ENCODE results near the gene TLE6.
"Not testable (repeated sequence)": the region's sequence is repeated elsewhere in the genome, so short reads cannot be mapped to it uniquely, and the experiment has no call there.

TLE6 gene

DNA sequence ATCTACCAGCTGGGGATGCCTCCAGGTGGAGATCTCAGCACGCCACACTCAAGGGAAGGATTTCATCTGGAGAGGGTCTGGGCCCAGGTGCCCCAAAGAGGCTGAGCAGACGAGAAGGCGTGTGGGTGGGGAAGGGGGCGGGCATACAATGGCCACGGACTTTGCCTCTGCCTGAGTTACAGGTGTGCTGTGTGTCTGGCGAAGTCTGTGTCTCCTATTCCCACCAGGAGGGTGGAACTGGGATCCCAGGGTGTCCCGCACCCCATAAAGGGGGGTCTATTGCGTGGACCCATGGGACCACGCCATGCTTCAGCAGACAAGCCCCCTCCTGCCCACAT, 48.2 kb downstream of the TLE6 start:
- no peak overlapping the region for H3K4me3 Mint-ChIP-seq
- no peak overlapping the region for H3K27ac Mint-ChIP-seq
- H3K9me3 Mint-ChIP-seq: no peaks in the 10 kb centered on the region
- H3K4me1 Mint-ChIP-seq: peaks cover 25% of the 10 kb centered on the region
- DNase-seq (ENCODE audit: low spot score in 2 of 2) (no peak), ATAC-seq (no peak)
- no peaks in the 10 kb centered on the region for H3K36me3 Mint-ChIP-seq

DNA sequence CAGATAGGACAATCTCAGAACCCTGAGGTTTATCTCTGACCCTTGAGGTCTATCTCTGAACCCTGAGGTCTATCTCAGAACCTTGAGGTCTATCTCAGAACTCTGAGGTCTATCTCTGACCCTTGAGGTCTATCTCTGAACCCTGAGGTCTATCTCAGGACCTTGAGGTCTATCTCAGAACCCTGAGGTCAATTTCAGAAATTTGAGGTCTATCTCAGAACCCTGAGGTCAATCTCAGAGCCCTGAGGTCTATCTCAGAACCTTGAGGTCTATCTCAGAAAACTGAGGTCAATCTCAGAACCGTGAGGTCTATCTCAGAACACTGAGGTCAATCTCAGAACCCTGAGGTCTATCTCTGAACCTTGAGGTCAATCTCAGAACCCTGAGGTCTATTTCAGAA, 49.4 kb downstream of the TLE6 start:
- H3K9me3 Mint-ChIP-seq: no peaks in the 10 kb centered on the region
- no peak overlapping the region for H3K27ac Mint-ChIP-seq
- H3K4me3 Mint-ChIP-seq: no peak overlapping the region
- peaks cover 25% of the 10 kb centered on the region for H3K4me1 Mint-ChIP-seq
- H3K36me3 Mint-ChIP-seq: no peaks in the 10 kb centered on the region
- ATAC-seq: no peak
- no peak for DNase-seq (ENCODE audit: low spot score in 2 of 2)

GRCh38 chr19:3027292-3027691, 49.9 kb downstream of the TLE6 start:
- Mint-ChIP-seq H3K27ac (peak overlapping the region; percentile 37), H3K4me1 (peaks cover 25% of the 10 kb centered on the region), H3K36me3 (no peaks in the 10 kb centered on the region), H3K4me3 (peak overlapping the region; percentile 59), H3K9me3 (no peaks in the 10 kb centered on the region)
- DNase-seq (ENCODE audit: low spot score in 2 of 2) (no peak), ATAC-seq (no peak)

- Mint-ChIP-seq H3K9me3 (no peaks in the 10 kb centered on the region), H3K27ac (peak overlapping the region; percentile 37), H3K4me3 (peak overlapping the region; percentile 59), H3K36me3 (no peaks in the 10 kb centered on the region), H3K4me1 (peaks cover 25% of the 10 kb centered on the region)
- ATAC-seq: no peak
- DNase-seq (ENCODE audit: low spot score in 2 of 2): no peak
Observed at GRCh38 chr19:3027981-3028304, 50.6 kb downstream of the TLE6 start.

GRCh38 chr19:3028305-3029064, 51.1 kb downstream of the TLE6 start:
- H3K27ac Mint-ChIP-seq: peak overlapping the region; percentile 37
- no peaks in the 10 kb centered on the region for H3K9me3 Mint-ChIP-seq
- DNase-seq (ENCODE audit: low spot score in 2 of 2): no peak
- no peaks in the 10 kb centered on the region for H3K36me3 Mint-ChIP-seq
- peaks cover 20% of the 10 kb centered on the region for H3K4me1 Mint-ChIP-seq
- H3K4me3 Mint-ChIP-seq: peak overlapping the region; percentile 59
- peak; percentile 4 for ATAC-seq

DNA sequence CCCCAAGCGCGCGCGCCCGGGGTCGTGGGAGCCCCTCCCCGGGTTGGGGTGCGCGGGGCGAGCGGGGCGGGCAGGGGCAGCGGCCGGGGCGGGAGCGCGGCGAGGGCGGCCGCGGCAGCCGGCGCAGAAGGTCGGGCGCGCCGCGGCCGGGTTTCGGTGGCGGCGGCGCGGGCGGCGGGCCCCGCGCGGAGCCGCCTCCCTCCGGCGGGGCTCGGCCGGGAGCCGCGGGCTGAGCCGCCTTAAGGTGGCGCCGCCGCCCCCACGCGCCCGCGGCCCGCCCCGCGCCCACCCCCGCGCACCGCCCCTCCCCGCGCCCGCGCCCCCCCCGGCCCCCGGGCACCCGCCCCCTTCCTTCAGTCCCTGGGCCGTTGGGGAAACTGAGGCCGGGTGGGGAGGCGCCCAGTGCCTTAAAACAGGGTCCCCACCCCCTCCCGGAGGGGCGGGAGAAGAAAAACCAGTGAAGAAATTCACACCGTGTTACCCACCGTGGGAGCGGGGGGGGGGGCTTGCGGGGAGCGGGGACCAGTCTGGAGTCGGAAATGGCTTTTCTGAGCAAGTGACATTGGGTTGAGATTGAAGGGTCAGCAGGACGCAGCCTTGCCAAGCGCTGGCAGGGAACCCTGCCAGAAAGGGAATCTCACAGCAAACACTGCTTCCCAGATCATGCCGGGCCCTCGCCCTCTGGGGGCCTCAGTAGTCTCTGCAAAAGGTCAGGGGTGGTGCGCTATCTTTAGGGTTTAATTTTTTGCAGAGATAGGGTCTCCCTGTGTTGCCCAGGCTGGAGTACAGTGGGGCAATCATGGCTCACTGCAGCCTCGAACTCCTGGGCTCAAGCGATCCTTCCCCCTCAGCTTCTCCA, 51.9 kb downstream of the TLE6 start, which contains the start of gene TLE2:
TSS of gene TLE2 (minus strand) at position 216 of the 859 bp plus-strand sequence. CDS start 376 bp downstream, outside the sequence.
- DNase-seq (ENCODE audit: low spot score in 2 of 2): no peak
- Mint-ChIP-seq H3K4me3 (peak within 1 kb of the TSS; percentile 59), H3K36me3 (peaks cover 5% of the 10 kb centered on the region), H3K4me1 (peaks cover 22% of the 10 kb centered on the region), H3K27ac (peak within 1 kb of the TSS; percentile 37), H3K9me3 (no peaks in the 10 kb centered on the region)
- peak; percentile 51 for ATAC-seq

DNA sequence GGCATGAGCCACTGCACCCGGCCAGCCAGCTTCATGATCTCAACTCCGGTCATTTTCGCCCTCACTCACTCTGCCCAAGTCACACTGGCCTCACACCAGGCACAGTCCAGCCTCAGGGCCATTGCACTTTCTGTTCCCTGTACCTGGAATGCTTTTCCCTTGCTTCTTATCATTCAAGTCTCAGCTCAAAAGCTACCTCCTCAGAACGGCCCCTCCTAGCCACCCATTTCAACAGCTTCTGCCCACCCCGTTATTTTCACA, 54.2 kb downstream of the TLE6 start:
- ATAC-seq: no peak
- H3K36me3 Mint-ChIP-seq: peaks cover 20% of the 10 kb centered on the region
- peaks cover 36% of the 10 kb centered on the region for H3K4me1 Mint-ChIP-seq
- H3K27ac Mint-ChIP-seq: no peak overlapping the region
- no peaks in the 10 kb centered on the region for H3K9me3 Mint-ChIP-seq
- H3K4me3 Mint-ChIP-seq: no peak overlapping the region
- DNase-seq (ENCODE audit: low spot score in 2 of 2): no peak

DNA sequence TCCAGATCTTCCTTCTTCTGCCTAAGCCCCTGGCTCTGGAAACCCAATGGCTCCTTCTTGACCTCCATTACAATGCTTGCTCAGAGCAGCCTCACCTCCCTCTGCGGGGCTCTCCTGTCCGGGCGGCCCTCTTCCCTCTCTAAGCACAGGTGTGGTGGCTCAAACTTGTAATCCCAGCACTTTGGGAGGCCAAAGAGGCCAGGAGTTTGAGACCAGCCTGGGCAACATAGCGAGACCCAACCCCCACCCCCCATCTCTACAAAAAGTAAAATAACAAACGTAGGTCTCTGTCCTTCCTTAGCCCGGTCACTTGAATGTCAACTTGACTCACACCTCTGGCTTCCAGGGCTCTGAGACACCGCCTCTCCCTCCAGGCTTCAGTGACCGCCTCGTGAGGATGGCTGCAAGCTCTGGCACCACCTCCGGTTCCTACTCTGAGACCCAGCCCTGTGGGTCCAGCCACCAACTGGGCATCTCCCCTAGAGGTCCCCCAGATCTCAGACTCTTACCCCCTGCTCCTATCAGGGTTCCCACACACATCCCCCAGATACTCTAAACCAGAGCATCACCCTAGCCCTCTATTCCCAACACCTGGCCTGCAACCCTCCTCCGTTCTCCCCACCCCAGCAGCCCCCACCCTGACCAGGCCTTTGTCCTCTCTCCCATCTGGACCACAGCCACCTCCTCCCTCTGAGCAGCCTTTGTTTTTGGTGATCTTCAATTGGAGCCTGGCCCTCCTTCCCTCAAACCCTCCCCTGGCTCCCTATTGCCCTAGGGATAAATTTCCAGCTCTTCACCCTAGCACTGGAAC, 56.4 kb downstream of the TLE6 start:
- H3K4me1 Mint-ChIP-seq: peaks cover 38% of the 10 kb centered on the region
- H3K36me3 Mint-ChIP-seq: peaks cover 20% of the 10 kb centered on the region
- H3K27ac Mint-ChIP-seq: peak overlapping the region; percentile 97
- H3K4me3 Mint-ChIP-seq: peak overlapping the region; percentile 91
- H3K9me3 Mint-ChIP-seq: no peaks in the 10 kb centered on the region
- no peak for ATAC-seq
- no peak for DNase-seq (ENCODE audit: low spot score in 2 of 2)

DNA sequence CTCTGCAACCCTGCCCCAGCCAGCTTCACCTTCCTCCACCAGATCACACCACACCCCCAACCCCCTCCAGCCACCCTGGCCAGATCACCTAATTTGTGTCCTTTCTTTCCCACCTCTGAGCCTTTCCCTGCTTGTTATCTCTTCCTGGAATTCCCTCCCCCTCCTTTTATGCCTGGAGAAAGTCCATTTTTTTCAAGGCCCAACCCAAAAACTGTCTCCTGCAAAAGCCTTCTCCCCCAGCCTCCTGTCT, 57.0 kb downstream of the TLE6 start:
- DNase-seq (ENCODE audit: low spot score in 2 of 2) (no peak), ATAC-seq (no peak)
- Mint-ChIP-seq H3K4me1 (peaks cover 41% of the 10 kb centered on the region), H3K9me3 (no peaks in the 10 kb centered on the region), H3K27ac (peak overlapping the region; percentile 97), H3K36me3 (peaks cover 20% of the 10 kb centered on the region), H3K4me3 (peak overlapping the region; percentile 91)

- Mint-ChIP-seq H3K27ac (peak overlapping the region; percentile 97), H3K9me3 (no peaks in the 10 kb centered on the region), H3K4me3 (peak overlapping the region; percentile 91), H3K4me1 (peaks cover 45% of the 10 kb centered on the region), H3K36me3 (peaks cover 20% of the 10 kb centered on the region)
- DNase-seq (ENCODE audit: low spot score in 2 of 2) (peak in 1 of 2 donors; percentile 22), ATAC-seq (peak; percentile 2)
Observed at GRCh38 chr19:3034656-3035541, 57.5 kb downstream of the TLE6 start.

DNA sequence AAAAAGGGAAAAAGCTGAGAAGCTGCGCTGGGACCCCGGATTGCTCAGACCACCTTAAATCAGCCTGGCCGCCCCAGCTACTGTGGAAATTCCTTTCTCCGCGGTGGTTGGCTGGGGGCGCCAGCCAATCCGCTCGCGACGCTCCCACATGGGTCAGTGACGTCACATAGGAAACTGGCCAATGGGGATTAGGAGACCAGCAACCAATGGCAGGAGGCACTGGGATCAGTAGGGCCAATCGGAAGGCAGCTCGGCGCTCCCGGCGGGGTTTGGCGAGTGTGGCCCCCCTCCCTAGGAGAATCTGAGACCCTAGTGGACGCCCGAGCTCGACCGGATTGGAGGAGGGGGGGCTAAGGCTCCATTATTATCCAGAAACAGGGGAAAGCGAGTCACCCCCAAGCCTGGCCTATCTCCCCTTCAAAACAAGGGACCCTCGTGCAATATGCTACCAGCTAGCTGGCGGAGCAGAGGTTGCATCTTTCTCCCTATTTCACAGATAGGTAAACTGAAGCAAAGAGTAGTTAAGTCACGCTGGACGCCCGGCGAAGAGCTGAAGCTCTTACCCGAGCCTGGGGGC, 58.3 kb downstream of the TLE6 start:
- Mint-ChIP-seq H3K27ac (peak overlapping the region; percentile 97), H3K4me1 (peaks cover 40% of the 10 kb centered on the region), H3K4me3 (peak overlapping the region; percentile 91), H3K9me3 (no peaks in the 10 kb centered on the region), H3K36me3 (peaks cover 20% of the 10 kb centered on the region)
- peak; percentile 93 for ATAC-seq
- peak; percentile 84 to 96 for DNase-seq (ENCODE audit: low spot score in 2 of 2)

DNA sequence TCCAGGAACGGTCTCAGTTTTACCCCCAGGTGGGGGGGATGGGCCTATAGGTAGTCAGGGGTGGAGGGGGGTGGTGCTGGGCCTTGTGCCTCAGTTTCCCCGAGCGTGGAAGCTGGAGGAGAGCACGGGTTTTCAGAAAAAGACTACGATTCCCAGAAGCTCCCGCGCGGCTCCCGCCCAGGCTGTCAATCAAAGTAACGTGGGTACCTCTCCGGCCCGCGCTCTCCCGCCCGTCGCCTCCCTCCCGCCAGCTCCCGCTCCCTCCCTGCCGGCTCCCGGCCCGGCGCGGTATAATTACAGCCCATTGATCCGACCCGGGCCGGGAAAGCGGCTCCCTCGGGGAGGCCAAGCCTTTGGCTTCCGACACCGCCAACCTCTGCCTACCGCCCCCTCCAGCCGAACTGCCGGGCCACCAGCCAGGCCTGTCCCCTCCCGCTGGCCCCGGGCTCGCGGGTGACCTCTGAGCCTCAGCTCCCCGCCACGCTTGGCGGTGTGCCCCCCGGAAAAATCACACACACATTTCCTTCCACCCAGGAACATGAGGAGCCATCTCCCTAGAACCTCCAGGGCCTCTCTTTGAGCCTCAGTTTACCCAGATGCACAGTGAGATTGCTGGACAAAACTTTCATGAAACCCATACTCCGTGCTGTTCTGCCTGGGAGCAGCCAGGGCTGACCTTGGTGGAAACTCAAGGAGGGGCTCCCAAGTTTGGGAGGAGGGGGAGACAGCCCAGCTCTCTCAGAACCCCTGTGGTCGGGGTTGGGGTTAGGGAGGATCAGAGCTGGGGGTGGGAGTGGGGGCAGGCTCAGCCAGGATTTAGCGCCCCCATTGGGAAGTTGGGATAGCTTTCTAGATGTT, 59.0 kb downstream of the TLE6 start:
- H3K9me3 Mint-ChIP-seq: no peaks in the 10 kb centered on the region
- peak; percentile 82 to 91 for DNase-seq (ENCODE audit: low spot score in 2 of 2)
- peak overlapping the region; percentile 97 for H3K27ac Mint-ChIP-seq
- peaks cover 22% of the 10 kb centered on the region for H3K36me3 Mint-ChIP-seq
- peaks cover 40% of the 10 kb centered on the region for H3K4me1 Mint-ChIP-seq
- ATAC-seq: peak; percentile 77
- H3K4me3 Mint-ChIP-seq: peak overlapping the region; percentile 91

GRCh38 chr19:3036977-3037544, 59.7 kb downstream of the TLE6 start:
- Mint-ChIP-seq H3K4me1 (peaks cover 40% of the 10 kb centered on the region), H3K36me3 (peaks cover 25% of the 10 kb centered on the region), H3K27ac (peak overlapping the region; percentile 97), H3K4me3 (peak overlapping the region; percentile 91)
- ATAC-seq; H3K9me3 Mint-ChIP-seq; DNase-seq (ENCODE audit: low spot score in 2 of 2): not testable (repeated sequence)

GRCh38 chr19:3038214-3038613, 60.9 kb downstream of the TLE6 start:
- DNase-seq (ENCODE audit: low spot score in 2 of 2) (no peak), ATAC-seq (no peak)
- Mint-ChIP-seq H3K9me3 (no peaks in the 10 kb centered on the region), H3K4me3 (no peak overlapping the region), H3K4me1 (peaks cover 40% of the 10 kb centered on the region), H3K27ac (peak overlapping the region; percentile 26), H3K36me3 (peaks cover 25% of the 10 kb centered on the region)
